HEK293 (cell line): ENCODE data around the gene STX4.

Source experiments
- CTCF ChIA-PET: fragments of 350-600 bp; formaldehyde crosslinking; extraction: SDS; loops from one replicate; lab custom pipeline; 2021; ENCODE audit warnings: antibody characterized with exemption; lab: Yijun Ruan, JAX
- POLR2A ChIA-PET: fragments of 300-600 bp; formaldehyde crosslinking; extraction: SDS; loops from one replicate; lab custom pipeline; 2020; ENCODE audit warnings: antibody characterized with exemption, inconsistent platforms; lab: Yijun Ruan, JAX
- H3K27ac ChIP-seq: fragments of 200-500 bp; sonication (Bioruptor generic); 2 replicates; pipeline ENCODE4 v1.5.1; 2014; ENCODE audit warnings: low read depth, low read length, control low read depth, inconsistent platforms; ENCODE audit errors: extremely low read depth
- H3K36me3 ChIP-seq, 2 experiments: fragments of 200-500 bp in 1 of 2; sonication (Bioruptor generic) in 1 of 2; 1 replicate in 1 of 2; 2 replicates in 1 of 2; pipeline ENCODE4 v1.5.1; 2014 to 2017; ENCODE audit warnings: inconsistent platforms in 2 of 2, low read length in 2 of 2; ENCODE audit not compliant: control insufficient read depth in 2 of 2, insufficient read depth in 1 of 2
- H3K4me1 ChIP-seq: fragments of 200-500 bp; sonication (Bioruptor generic); 2 replicates; pipeline ENCODE4 v1.5.1; 2014; ENCODE audit warnings: mild to moderate bottlenecking, low read length, inconsistent platforms; ENCODE audit not compliant: control insufficient read depth, insufficient read depth
- H3K4me3 ChIP-seq: 2 replicates; pipeline ENCODE4 v1.5.1; 2011; ENCODE audit warnings: low read depth, mild to moderate bottlenecking, control low read depth, low read length, moderate library complexity
- H3K9me3 ChIP-seq: fragments of 200-500 bp; sonication (Bioruptor generic); 2 replicates; pipeline ENCODE4 v1.5.1; 2014; ENCODE audit warnings: low read depth, low read length, inconsistent platforms; ENCODE audit not compliant: control insufficient read depth, insufficient read depth
- BCL11B ChIP-seq: fragments of 450-650 bp; formaldehyde crosslinking; IDR thresholded peaks from 2 replicates; pipeline ENCODE4 v1.5.1; 2016; ENCODE audit warnings: low read depth, missing biosample characterization, missing genetic modification characterization
- GLIS2 ChIP-seq: fragments of 450-650 bp; formaldehyde crosslinking; IDR thresholded peaks from 2 replicates; pipeline ENCODE4 v1.5.1; 2016; ENCODE audit warnings: missing biosample characterization, missing genetic modification characterization
- IKZF3 ChIP-seq: fragments of 450-650 bp; IDR thresholded peaks from 2 replicates; pipeline ENCODE4 v1.5.0; 2018; ENCODE audit warnings: missing biosample characterization, mild to moderate bottlenecking, missing genetic modification characterization, moderate library complexity
- RBAK ChIP-seq: fragments of 450-650 bp; formaldehyde crosslinking; IDR thresholded peaks from 2 replicates; pipeline ENCODE4 v1.5.1; 2016; ENCODE audit warnings: missing biosample characterization, missing genetic modification characterization
- SP2 ChIP-seq: fragments of 450-650 bp; formaldehyde crosslinking; IDR thresholded peaks from 2 replicates; pipeline ENCODE4 v1.5.1; 2016; ENCODE audit warnings: missing biosample characterization, missing genetic modification characterization
- SP3 ChIP-seq: fragments of 450-650 bp; formaldehyde crosslinking; IDR thresholded peaks from 2 replicates; pipeline ENCODE4 v1.5.1; 2016; ENCODE audit warnings: missing biosample characterization, missing genetic modification characterization
- TCF7L2 ChIP-seq: IDR thresholded peaks from 2 replicates; pipeline ENCODE4 v1.6.1; 2011; ENCODE audit warnings: low read depth, mild to moderate bottlenecking, inconsistent platforms, low read length, moderate library complexity, borderline replicate concordance
- TRIM28 ChIP-seq: IDR thresholded peaks from 2 replicates; pipeline ENCODE4 v1.6.1; 2011; ENCODE audit warnings: low read length, control low read depth, borderline replicate concordance
- YY1 ChIP-seq: fragments of 450-650 bp; formaldehyde crosslinking; IDR thresholded peaks from 2 replicates; pipeline ENCODE4 v1.5.1; 2018; ENCODE audit warnings: missing biosample characterization, missing genetic modification characterization
- ZBTB20 ChIP-seq: fragments of 450-650 bp; formaldehyde crosslinking; IDR thresholded peaks from 2 replicates; pipeline ENCODE4 v1.5.1; 2016; ENCODE audit warnings: missing biosample characterization, missing genetic modification characterization
- ZBTB7A ChIP-seq: fragments of 450-650 bp; formaldehyde crosslinking; IDR thresholded peaks from 2 replicates; pipeline ENCODE4 v1.5.1; 2016; ENCODE audit warnings: low read depth, missing biosample characterization, missing genetic modification characterization
- ZEB2 ChIP-seq: fragments of 450-650 bp; formaldehyde crosslinking; IDR thresholded peaks from 2 replicates; pipeline ENCODE4 v1.5.1; 2016; ENCODE audit warnings: missing biosample characterization, missing genetic modification characterization
- ZFP3 ChIP-seq: fragments of 450-650 bp; formaldehyde crosslinking; IDR thresholded peaks from 2 replicates; pipeline ENCODE4 v1.5.1; 2016; ENCODE audit warnings: low read depth, missing biosample characterization, missing genetic modification characterization
- ZFP41 ChIP-seq: fragments of 450-650 bp; formaldehyde crosslinking; IDR thresholded peaks from 2 replicates; pipeline ENCODE4 v1.5.1; 2016; ENCODE audit warnings: missing biosample characterization, missing genetic modification characterization, borderline replicate concordance
- ZFP69B ChIP-seq: fragments of 450-650 bp; formaldehyde crosslinking; IDR thresholded peaks from 2 replicates; pipeline ENCODE4 v1.5.1; 2016; ENCODE audit warnings: missing biosample characterization, missing genetic modification characterization
- ZNF121 ChIP-seq: fragments of 450-650 bp; formaldehyde crosslinking; IDR thresholded peaks from 2 replicates; pipeline ENCODE4 v1.5.1; 2016; ENCODE audit warnings: missing biosample characterization, missing genetic modification characterization
- ZNF140 ChIP-seq: fragments of 450-650 bp; formaldehyde crosslinking; IDR thresholded peaks from 2 replicates; pipeline ENCODE4 v1.5.1; 2016; ENCODE audit warnings: missing biosample characterization, missing genetic modification characterization
- ZNF146 ChIP-seq: fragments of 450-650 bp; formaldehyde crosslinking; IDR thresholded peaks from 2 replicates; pipeline ENCODE4 v1.5.1; 2016; ENCODE audit warnings: missing biosample characterization, missing genetic modification characterization
- ZNF37A ChIP-seq: fragments of 450-650 bp; IDR thresholded peaks from 2 replicates; pipeline ENCODE4 v1.5.1; 2018; ENCODE audit warnings: missing biosample characterization, missing genetic modification characterization
- ZNF394 ChIP-seq: fragments of 450-650 bp; formaldehyde crosslinking; IDR thresholded peaks from 2 replicates; pipeline ENCODE4 v1.5.1; 2016; ENCODE audit warnings: missing biosample characterization, missing genetic modification characterization, mild to moderate bottlenecking, moderate library complexity, borderline replicate concordance
- ZNF433 ChIP-seq: fragments of 450-650 bp; formaldehyde crosslinking; IDR thresholded peaks from 2 replicates; pipeline ENCODE4 v1.5.1; 2016; ENCODE audit warnings: missing biosample characterization, missing genetic modification characterization, low read depth
- ZNF501 ChIP-seq: fragments of 450-650 bp; formaldehyde crosslinking; IDR thresholded peaks from 2 replicates; pipeline ENCODE4 v1.5.1; 2016; ENCODE audit warnings: missing biosample characterization, missing genetic modification characterization
- ZNF513 ChIP-seq: fragments of 450-650 bp; IDR thresholded peaks from 2 replicates; pipeline ENCODE4 v1.5.1; 2018; ENCODE audit warnings: missing biosample characterization, missing genetic modification characterization
- ZNF529 ChIP-seq: fragments of 450-650 bp; formaldehyde crosslinking; IDR thresholded peaks from 2 replicates; pipeline ENCODE4 v1.5.1; 2017; ENCODE audit warnings: missing genetic modification characterization, missing biosample characterization; ENCODE audit not compliant: insufficient replicate concordance
- ZNF701 ChIP-seq: fragments of 450-650 bp; formaldehyde crosslinking; IDR thresholded peaks from 2 replicates; pipeline ENCODE4 v1.5.1; 2016; ENCODE audit warnings: missing biosample characterization, missing genetic modification characterization
- ZNF707 ChIP-seq: fragments of 450-650 bp; formaldehyde crosslinking; IDR thresholded peaks from 2 replicates; pipeline ENCODE4 v1.5.1; 2016; ENCODE audit warnings: missing biosample characterization, missing genetic modification characterization
- ZNF777 ChIP-seq: fragments of 450-650 bp; formaldehyde crosslinking; IDR thresholded peaks from 2 replicates; pipeline ENCODE4 v1.5.1; 2017; ENCODE audit warnings: missing biosample characterization, missing genetic modification characterization, borderline replicate concordance
- ZNF785 ChIP-seq: fragments of 450-650 bp; formaldehyde crosslinking; IDR thresholded peaks from 2 replicates; pipeline ENCODE4 v1.5.1; 2016; ENCODE audit warnings: missing biosample characterization, missing genetic modification characterization
- TF ChIP-seq, protein P1 (sequence below): fragments of 450-650 bp; formaldehyde crosslinking; IDR thresholded peaks from 2 replicates; pipeline ENCODE4 v1.5.1; 2016; ENCODE audit warnings: missing biosample characterization, missing genetic modification characterization
- TF ChIP-seq, protein P2 (sequence below): fragments of 450-650 bp; formaldehyde crosslinking; IDR thresholded peaks from 2 replicates; pipeline ENCODE4 v1.5.1; 2016; ENCODE audit warnings: missing biosample characterization, missing genetic modification characterization, low read depth
- TF ChIP-seq, protein P3 (sequence below): fragments of 450-650 bp; formaldehyde crosslinking; IDR thresholded peaks from 2 replicates; pipeline ENCODE4 v1.5.1; 2016; ENCODE audit warnings: missing biosample characterization, missing genetic modification characterization
- TF ChIP-seq, protein P4 (sequence below): fragments of 450-650 bp; formaldehyde crosslinking; IDR thresholded peaks from 2 replicates; pipeline ENCODE4 v1.5.1; 2017; ENCODE audit warnings: missing biosample characterization, missing genetic modification characterization

The STX4 gene

DNA sequence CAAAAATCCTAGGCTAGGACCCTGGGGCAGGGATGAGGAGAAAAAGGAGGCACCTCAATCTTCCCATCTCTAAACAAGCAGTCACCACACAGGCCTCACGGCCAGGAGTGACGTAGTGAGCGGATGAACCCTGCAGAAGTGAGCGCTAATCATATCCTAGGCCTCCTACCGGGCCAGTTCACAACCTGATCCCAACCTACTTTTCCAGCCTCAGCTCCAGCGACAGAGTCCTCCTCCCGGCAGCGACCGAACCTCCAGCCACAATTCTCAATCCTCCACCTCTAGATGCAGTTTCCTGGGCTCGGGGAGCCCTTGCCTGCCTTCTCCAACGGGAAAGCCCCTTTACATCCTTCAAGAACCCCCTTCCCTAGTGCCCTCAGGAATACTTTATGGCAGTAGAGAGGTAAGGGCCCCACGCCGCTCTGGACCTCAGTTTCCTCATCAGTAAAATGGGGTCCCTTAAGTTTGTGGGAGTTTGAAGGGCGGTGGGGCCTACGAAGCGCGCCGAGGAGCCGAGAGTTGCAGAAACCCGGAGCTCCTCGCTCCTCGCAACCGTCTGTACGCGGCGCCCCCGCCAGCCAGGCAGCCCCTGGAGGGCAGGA is 39.3 kb downstream of the STX4 start:
- Histone ChIP-seq H3K4me3 (peak overlapping the region; percentile 93), H3K36me3 (peaks cover 0 to 21% of the 10 kb centered on the region in 2 experiments; a peak in 1 of 3 replicates), H3K4me1 (no peaks in the 10 kb centered on the region), H3K27ac (peak overlapping the region; percentile 83), H3K9me3 (no peaks in the 10 kb centered on the region)
- ChIA-PET CTCF (interaction anchor here (1.6 to 2.8 kb wide), 2 partner anchors 70 to 87 kb away, joined by 11 to 12 read pairs; partner anchors contain the start of gene HSD3B7), POLR2A (interaction anchor here (0.6 to 3.9 kb wide), 9 partner anchors 10 to 107 kb away, joined by 3 to 52 read pairs (median 13); partner anchors contain the start of genes FUS, HSD3B7, KAT8 and STX4)
- TF ChIP-seq ZNF707 (tag by site-specific recombination) (no peak), ZNF501 (0 out of 2 replicates have a peak, but pooled peaks have one; percentile 51), ZFP3 (no peak), ZFP41 (tag by site-specific recombination) (no peak), IKZF3 (no peak), ZNF37A (tag by site-specific recombination) (no peak), ZNF785 (tag by site-specific recombination) (no peak), ZNF701 (no peak), ZBTB7A (tag by site-specific recombination) (0 out of 2 replicates have a peak, but pooled peaks have one; percentile 50), ZNF146 (tag by site-specific recombination) (no peak), ZNF140 (no peak), ZNF777 (tag by site-specific recombination) (no peak), RBAK (no peak), ZNF513 (tag by site-specific recombination) (no peak), ZNF433 (no peak), BCL11B (tag by site-specific recombination) (no peak), GLIS2 (tag by site-specific recombination) (no peak), ZNF394 (no peak), SP2 (tag by site-specific recombination) (no peak), TCF7L2 (no peak), SP3 (no peak), ZBTB20 (tag by site-specific recombination) (peak; percentile 95), ZEB2 (tag by site-specific recombination) (no peak), ZNF529 (tag by site-specific recombination) (no peak), ZNF121 (tag by site-specific recombination) (no peak), TRIM28 (0 out of 2 replicates have a peak, but pooled peaks have one; percentile 12), YY1 (tag by site-specific recombination) (no peak), ZFP69B (tag by site-specific recombination) (0 out of 2 replicates have a peak, but pooled peaks have one; percentile 86)
- TF ChIP-seq, protein P1, sequence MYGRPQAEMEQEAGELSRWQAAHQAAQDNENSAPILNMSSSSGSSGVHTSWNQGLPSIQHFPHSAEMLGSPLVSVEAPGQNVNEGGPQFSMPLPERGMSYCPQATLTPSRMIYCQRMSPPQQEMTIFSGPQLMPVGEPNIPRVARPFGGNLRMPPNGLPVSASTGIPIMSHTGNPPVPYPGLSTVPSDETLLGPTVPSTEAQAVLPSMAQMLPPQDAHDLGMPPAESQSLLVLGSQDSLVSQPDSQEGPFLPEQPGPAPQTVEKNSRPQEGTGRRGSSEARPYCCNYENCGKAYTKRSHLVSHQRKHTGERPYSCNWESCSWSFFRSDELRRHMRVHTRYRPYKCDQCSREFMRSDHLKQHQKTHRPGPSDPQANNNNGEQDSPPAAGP (tag by site-specific recombination), result no peak
- TF ChIP-seq, protein P2, sequence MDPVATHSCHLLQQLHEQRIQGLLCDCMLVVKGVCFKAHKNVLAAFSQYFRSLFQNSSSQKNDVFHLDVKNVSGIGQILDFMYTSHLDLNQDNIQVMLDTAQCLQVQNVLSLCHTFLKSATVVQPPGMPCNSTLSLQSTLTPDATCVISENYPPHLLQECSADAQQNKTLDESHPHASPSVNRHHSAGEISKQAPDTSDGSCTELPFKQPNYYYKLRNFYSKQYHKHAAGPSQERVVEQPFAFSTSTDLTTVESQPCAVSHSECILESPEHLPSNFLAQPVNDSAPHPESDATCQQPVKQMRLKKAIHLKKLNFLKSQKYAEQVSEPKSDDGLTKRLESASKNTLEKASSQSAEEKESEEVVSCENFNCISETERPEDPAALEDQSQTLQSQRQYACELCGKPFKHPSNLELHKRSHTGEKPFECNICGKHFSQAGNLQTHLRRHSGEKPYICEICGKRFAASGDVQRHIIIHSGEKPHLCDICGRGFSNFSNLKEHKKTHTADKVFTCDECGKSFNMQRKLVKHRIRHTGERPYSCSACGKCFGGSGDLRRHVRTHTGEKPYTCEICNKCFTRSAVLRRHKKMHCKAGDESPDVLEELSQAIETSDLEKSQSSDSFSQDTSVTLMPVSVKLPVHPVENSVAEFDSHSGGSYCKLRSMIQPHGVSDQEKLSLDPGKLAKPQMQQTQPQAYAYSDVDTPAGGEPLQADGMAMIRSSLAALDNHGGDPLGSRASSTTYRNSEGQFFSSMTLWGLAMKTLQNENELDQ (tag by site-specific recombination), result no peak
- TF ChIP-seq, protein P3, sequence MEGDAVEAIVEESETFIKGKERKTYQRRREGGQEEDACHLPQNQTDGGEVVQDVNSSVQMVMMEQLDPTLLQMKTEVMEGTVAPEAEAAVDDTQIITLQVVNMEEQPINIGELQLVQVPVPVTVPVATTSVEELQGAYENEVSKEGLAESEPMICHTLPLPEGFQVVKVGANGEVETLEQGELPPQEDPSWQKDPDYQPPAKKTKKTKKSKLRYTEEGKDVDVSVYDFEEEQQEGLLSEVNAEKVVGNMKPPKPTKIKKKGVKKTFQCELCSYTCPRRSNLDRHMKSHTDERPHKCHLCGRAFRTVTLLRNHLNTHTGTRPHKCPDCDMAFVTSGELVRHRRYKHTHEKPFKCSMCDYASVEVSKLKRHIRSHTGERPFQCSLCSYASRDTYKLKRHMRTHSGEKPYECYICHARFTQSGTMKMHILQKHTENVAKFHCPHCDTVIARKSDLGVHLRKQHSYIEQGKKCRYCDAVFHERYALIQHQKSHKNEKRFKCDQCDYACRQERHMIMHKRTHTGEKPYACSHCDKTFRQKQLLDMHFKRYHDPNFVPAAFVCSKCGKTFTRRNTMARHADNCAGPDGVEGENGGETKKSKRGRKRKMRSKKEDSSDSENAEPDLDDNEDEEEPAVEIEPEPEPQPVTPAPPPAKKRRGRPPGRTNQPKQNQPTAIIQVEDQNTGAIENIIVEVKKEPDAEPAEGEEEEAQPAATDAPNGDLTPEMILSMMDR (tag by site-specific recombination), result no peak
- TF ChIP-seq, protein P4, sequence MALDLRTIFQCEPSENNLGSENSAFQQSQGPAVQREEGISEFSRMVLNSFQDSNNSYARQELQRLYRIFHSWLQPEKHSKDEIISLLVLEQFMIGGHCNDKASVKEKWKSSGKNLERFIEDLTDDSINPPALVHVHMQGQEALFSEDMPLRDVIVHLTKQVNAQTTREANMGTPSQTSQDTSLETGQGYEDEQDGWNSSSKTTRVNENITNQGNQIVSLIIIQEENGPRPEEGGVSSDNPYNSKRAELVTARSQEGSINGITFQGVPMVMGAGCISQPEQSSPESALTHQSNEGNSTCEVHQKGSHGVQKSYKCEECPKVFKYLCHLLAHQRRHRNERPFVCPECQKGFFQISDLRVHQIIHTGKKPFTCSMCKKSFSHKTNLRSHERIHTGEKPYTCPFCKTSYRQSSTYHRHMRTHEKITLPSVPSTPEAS (tag by site-specific recombination), result no peak
